ENCODE measurements around the gene MINDY4B. TPM values are rescaled to one million over a fixed set of nuclear protein-coding genes. Genes with fewer than 3 reads are reported as not detected.

MINDY4B gene
- total and polyA plus RNA-seq, 2 of the 8 experiments (the other 6 are each of a cell fraction or from before 2014, with no cell fraction given) = not detected

GRCh38 chr3:150899141-150899540 is 6.1 kb downstream of the MINDY4B start:
- no peak for FAIRE-seq
- whole genome bisulfite sequencing, 2 experiments (ENCODE audit: extremely low coverage in 1 of 2, insufficient coverage in 1 of 2, insufficient read length in 1 of 2, insufficient replicate concordance in 2 of 2, low coverage in 1 of 2, low lambda C conversion rate in 2 of 2, missing lambda C conversion rate in 1 of 2) = 89% methylated on average over 2 of the region's 2 CpGs; no CpG with 5 or more reads in 1 of the 2 experiments

More at GRCh38 chr3:150899141-150899540, 6.1 kb downstream of the MINDY4B start:
- no peak overlapping the region for H4K8ac ChIP-seq (ENCODE audit: extremely low read depth, insufficient read depth, low read length)
- TF ChIP-seq SIN3A (conservative IDR thresholded peaks at IDR 0.05 in 1 of 2, IDR thresholded peaks at IDR 0.05 in 1 of 2; ENCODE audit: low read depth in 1 of 2, low read length in 2 of 2) = no peak
- TF ChIP-seq ASH2L (IDR thresholded peaks at IDR 0.05; ENCODE audit: low read length) = no peak
- TF ChIP-seq EP300 (IDR thresholded peaks at IDR 0.05; ENCODE audit: borderline replicate concordance in 1 of 2, low read depth in 2 of 2, low read length in 2 of 2) = no peak
- TF ChIP-seq BCL11A (IDR thresholded peaks at IDR 0.05; ENCODE audit: low read depth in 2 of 2, low read length in 2 of 2) = no peak
- no peak for TF ChIP-seq GABPA (IDR thresholded peaks at IDR 0.05; ENCODE audit: borderline replicate concordance, insufficient read depth, low read length)
- TF ChIP-seq POLR2A (IDR thresholded peaks at IDR 0.05; ENCODE audit: control extremely low read depth in 1 of 2, low read depth in 2 of 2, low read length in 2 of 2) = no peak
- TF ChIP-seq POLR2AphosphoS5 (IDR thresholded peaks at IDR 0.05; ENCODE audit: low read depth, low read length) = no peak
- no peak for TF ChIP-seq TCF12 (IDR thresholded peaks at IDR 0.05; ENCODE audit: low read depth, low read length)
- no peak for TF ChIP-seq EZH2 (IDR thresholded peaks at IDR 0.05; ENCODE audit: low read depth, low read length, severe bottlenecking)
- no peak overlapping the region for H3K18ac ChIP-seq (ENCODE audit: extremely low read depth, low read length)
- H2BK20ac ChIP-seq (ENCODE audit: low read length) = no peak overlapping the region
- H2BK12ac ChIP-seq (ENCODE audit: low read depth, low read length) = no peak overlapping the region
- ChIA-PET CTCF (ENCODE audit: partially characterized antibody) (interaction anchor here (0.8 to 2.0 kb wide), 4 partner anchors 9 to 34 kb away, joined by 3 to 5 read pairs (median 4); no protein-coding TSS in a partner anchor), POLR2A (ENCODE audit: partially characterized antibody) (no interaction called here)
- H3K9ac ChIP-seq (replicated peaks in 1 of 4; ENCODE audit: extremely low read depth in 1 of 4, low read depth in 3 of 4, low read length in 3 of 4) = no peak overlapping the region
- H3K36me3 ChIP-seq (ENCODE audit: control insufficient read depth in 2 of 4, insufficient read depth in 4 of 4, low read length in 3 of 4) = no peaks in the 10 kb centered on the region
- H3K79me2 ChIP-seq (ENCODE audit: control insufficient read depth in 1 of 2, insufficient read depth in 2 of 2, low read length in 2 of 2) = no peaks in the 10 kb centered on the region
- no peaks in the 10 kb centered on the region for H3K4me1 ChIP-seq (replicated peaks in 1 of 4; ENCODE audit: control insufficient read depth in 3 of 4, insufficient read depth in 4 of 4, low read length in 3 of 4)
- no peak overlapping the region for H3K27ac ChIP-seq (ENCODE audit: low read depth, low read length)
- no peak for DNase-seq (ENCODE audit: low read depth in 1 of 2, low spot score in 2 of 2)
- no peak overlapping the region for H4K5ac ChIP-seq (ENCODE audit: insufficient read length, low read depth, low read length)
- H3K27me3 ChIP-seq (replicated peaks in 1 of 4; ENCODE audit: control insufficient read depth in 3 of 4, extremely low read depth in 1 of 4, insufficient read depth in 3 of 4, low read length in 3 of 4) = no peaks in the 10 kb centered on the region
- H2BK120ac ChIP-seq (replicated peaks; ENCODE audit: low read depth, low read length) = no peak overlapping the region
- H3K14ac ChIP-seq (ENCODE audit: insufficient read length) = no peak overlapping the region
- H3K4me2 ChIP-seq (ENCODE audit: insufficient read depth in 1 of 2, low read depth in 2 of 2, low read length in 2 of 2) = no peak overlapping the region
- no peak overlapping the region for H2BK15ac ChIP-seq (ENCODE audit: low read length)
- no peaks in the 10 kb centered on the region for H3K9me3 ChIP-seq (ENCODE audit: insufficient read depth in 2 of 2, low read depth in 1 of 2, low read length in 1 of 2)
- H3K56ac ChIP-seq (replicated peaks; ENCODE audit: insufficient read length, low read depth, low read length) = no peak overlapping the region
- H3K23ac ChIP-seq (ENCODE audit: insufficient read length) = no peak overlapping the region
- no peak overlapping the region for H2AFZ ChIP-seq (ENCODE audit: low read length)
- no peaks in the 10 kb centered on the region; the same call in 1 of the 2 replicates for H3K23me2 ChIP-seq (ENCODE audit: low read depth, low read length)
- no peak overlapping the region for H4K91ac ChIP-seq (replicated peaks; ENCODE audit: insufficient read length, low read length)
- H2BK5ac ChIP-seq (ENCODE audit: low read depth, low read length) = no peak overlapping the region
- no peak overlapping the region for H3K4ac ChIP-seq (replicated peaks; ENCODE audit: insufficient read length, low read depth, low read length)
- no peaks in the 10 kb centered on the region for H3K79me1 ChIP-seq (ENCODE audit: low read depth, low read length)
- no peak overlapping the region for H3K4me3 ChIP-seq (ENCODE audit: extremely low read depth in 1 of 4, insufficient read depth in 2 of 4, low read depth in 3 of 4, low read length in 4 of 4)
- H4K20me1 ChIP-seq (replicated peaks in 1 of 2; ENCODE audit: control insufficient read depth in 1 of 2, insufficient read depth in 2 of 2, low read length in 2 of 2) = no peaks in the 10 kb centered on the region
- no peak overlapping the region for H2AK5ac ChIP-seq (ENCODE audit: low read depth, low read length)

Data from H1 (cell line).